ENCODE data around the gene VANGL2. TPM values are rescaled to one million over a fixed set of nuclear protein-coding genes. Genes with fewer than 3 reads are reported as not detected.
"Not testable (repeated sequence)": the region's sequence is repeated elsewhere in the genome, so short reads cannot be mapped to it uniquely, and the experiment has no call there.

VANGL2 gene
- total and polyA plus RNA-seq, 2 of the 8 experiments (the other 6 are each of a cell fraction or from before 2014, with no cell fraction given) = 62.5 to 118 TPM

GRCh38 chr1:160388406-160388805 is 12.0 kb upstream of the VANGL2 start:
- H2AFZ ChIP-seq (ENCODE audit: low read length); H2BK20ac ChIP-seq (ENCODE audit: low read length); H2BK120ac ChIP-seq (replicated peaks; ENCODE audit: low read depth, low read length); H3K23ac ChIP-seq (ENCODE audit: insufficient read length); H3K4me2 ChIP-seq (ENCODE audit: insufficient read depth in 1 of 2, low read depth in 2 of 2, low read length in 2 of 2); DNase-seq (ENCODE audit: low read depth in 1 of 2, low spot score in 2 of 2); H3K27me3 ChIP-seq (replicated peaks in 1 of 4; ENCODE audit: control insufficient read depth in 3 of 4, extremely low read depth in 1 of 4, insufficient read depth in 3 of 4, low read length in 3 of 4); H3K4me3 ChIP-seq (ENCODE audit: extremely low read depth in 1 of 4, insufficient read depth in 2 of 4, low read depth in 3 of 4, low read length in 4 of 4); FAIRE-seq; H3K23me2 ChIP-seq (ENCODE audit: low read depth, low read length); H3K9ac ChIP-seq (replicated peaks in 1 of 4; ENCODE audit: extremely low read depth in 1 of 4, low read depth in 3 of 4, low read length in 3 of 4); H3K9me3 ChIP-seq (ENCODE audit: insufficient read depth in 2 of 2, low read depth in 1 of 2, low read length in 1 of 2); H4K91ac ChIP-seq (replicated peaks; ENCODE audit: insufficient read length, low read length); H3K56ac ChIP-seq (replicated peaks; ENCODE audit: insufficient read length, low read depth, low read length); H2BK5ac ChIP-seq (ENCODE audit: low read depth, low read length); H2BK12ac ChIP-seq (ENCODE audit: low read depth, low read length); H2AK5ac ChIP-seq (ENCODE audit: low read depth, low read length); H4K8ac ChIP-seq (ENCODE audit: extremely low read depth, insufficient read depth, low read length); POLR2A ChIA-PET (ENCODE audit: partially characterized antibody); H3K14ac ChIP-seq (ENCODE audit: insufficient read length); H3K79me2 ChIP-seq (ENCODE audit: control insufficient read depth in 1 of 2, insufficient read depth in 2 of 2, low read length in 2 of 2); H3K4me1 ChIP-seq (replicated peaks in 1 of 4; ENCODE audit: control insufficient read depth in 3 of 4, insufficient read depth in 4 of 4, low read length in 3 of 4); H3K79me1 ChIP-seq (ENCODE audit: low read depth, low read length); H3K18ac ChIP-seq (ENCODE audit: extremely low read depth, low read length); H3K27ac ChIP-seq (ENCODE audit: low read depth, low read length); H2BK15ac ChIP-seq (ENCODE audit: low read length); H4K20me1 ChIP-seq (replicated peaks in 1 of 2; ENCODE audit: control insufficient read depth in 1 of 2, insufficient read depth in 2 of 2, low read length in 2 of 2); H3K36me3 ChIP-seq (ENCODE audit: control insufficient read depth in 2 of 4, insufficient read depth in 4 of 4, low read length in 3 of 4); H4K5ac ChIP-seq (ENCODE audit: insufficient read length, low read depth, low read length); H3K4ac ChIP-seq (replicated peaks; ENCODE audit: insufficient read length, low read depth, low read length): not testable (repeated sequence)
- CTCF ChIA-PET (ENCODE audit: partially characterized antibody) = interaction anchor here (1.6 kb wide), 2 partner anchors 9 to 11 kb away, joined by 3 to 7 read pairs; no protein-coding TSS in a partner anchor
- 90% methylated on average over 4 of the region's 4 CpGs; no CpG with 5 or more reads in 1 of the 2 experiments for WGBS, 2 experiments (ENCODE audit: extremely low coverage in 1 of 2, insufficient coverage in 1 of 2, insufficient read length in 1 of 2, insufficient replicate concordance in 2 of 2, low coverage in 1 of 2, low lambda C conversion rate in 2 of 2, missing lambda C conversion rate in 1 of 2)
